Lung (tissue), 12 donors: ENCODE measurements around the gene UBE2E1. TPM values are rescaled to one million over a fixed set of nuclear protein-coding genes. Genes with fewer than 3 reads are reported as not detected.

Source experiments
- ATAC-seq: fragments of 200-7000 bp; cut with Tn5 transposase; one replicate; pipeline ENCODE4 v1.9.1; 2020; ENCODE audit warnings: moderate number of reproducible peaks; ENCODE audit not compliant: insufficient read depth, low FRiP score
- DNase-seq, 3 donors: peaks; one replicate each; pipeline ENCODE4 v3.0.0-alpha.2; 2013 to 2017
- H3K27ac ChIP-seq, 2 donors: one replicate each; pipeline ENCODE4 v1.5.1; 2013; ENCODE audit warnings: mild to moderate bottlenecking in 2 of 2, moderate library complexity in 2 of 2, control low read depth in 1 of 2, inconsistent platforms in 1 of 2, low read depth in 1 of 2, low read length in 1 of 2
- H3K27me3 ChIP-seq, 3 donors: one replicate each; pipeline ENCODE4 v1.5.1; 2013; ENCODE audit warnings: low read length in 2 of 3; ENCODE audit not compliant: control insufficient read depth in 3 of 3, insufficient read depth in 3 of 3
- H3K36me3 ChIP-seq, 4 donors: one replicate each; pipeline ENCODE4 v1.5.1; 2013; ENCODE audit warnings: low read length in 4 of 4, mild to moderate bottlenecking in 1 of 4, moderate library complexity in 1 of 4; ENCODE audit not compliant: control insufficient read depth in 4 of 4, insufficient read depth in 4 of 4
- H3K4me1 ChIP-seq, 5 donors: one replicate each; pipeline ENCODE4 v1.5.1; 2013; ENCODE audit warnings: low read length in 5 of 5, mild to moderate bottlenecking in 2 of 5, moderate library complexity in 1 of 5; ENCODE audit not compliant: control insufficient read depth in 5 of 5, insufficient read depth in 5 of 5
- H3K4me3 ChIP-seq: one replicate; pipeline ENCODE4 v1.5.1; 2013; ENCODE audit warnings: mild to moderate bottlenecking, control low read depth, moderate library complexity
- H3K9ac ChIP-seq, 2 donors: one replicate each; pipeline ENCODE4 v1.5.1; 2013; ENCODE audit warnings: low read length in 2 of 2, control low read depth in 1 of 2; ENCODE audit not compliant: insufficient read depth in 1 of 2
- H3K9me3 ChIP-seq, 4 donors: one replicate each; pipeline ENCODE4 v1.5.1; 2013; ENCODE audit warnings: low read length in 3 of 4, mild to moderate bottlenecking in 1 of 4, moderate library complexity in 1 of 4; ENCODE audit not compliant: control insufficient read depth in 4 of 4, insufficient read depth in 3 of 4
- WGBS, 2 donors: extraction: QIAGEN DNeasy Blood & Tissue Kit; methylation state at CpG; one replicate each; pipeline ENCODE4 v1.1.7; 2013; 5-methylcytosine and 5-hydroxymethylcytosine counted together
- polyA plus RNA-seq, 2 donors: library from polyadenylated mRNA; stranded (reverse); fragments of 200-250 nt; gene quantifications; one replicate each; pipeline ENCODE4 v1.2.1, GENCODE V29; 2013
- total RNA-seq, 2 donors: library from RNA; depleted of rRNA in 1 of 2; stranded (reverse); fragments of >200 nt in 1 of 2; gene quantifications; one replicate each; pipeline ENCODE4 v1.2.1, GENCODE V29; 2014 to 2021
- TF ChIP-seq, protein P1 (sequence below): IDR thresholded peaks from 2 replicates; pipeline ENCODE4 v1.5.1; 2012; ENCODE audit warnings: mild to moderate bottlenecking; ENCODE audit errors: control extremely low read depth, extremely low read depth
- donor health status: control.
- donor health status: control.
- donor health status: Bipolar disorder and iron deficiency.
- donor health status: healthy.
- donor health status: DM: yes; HTN: yes; CAD: no.

The UBE2E1 gene
- total and polyA plus RNA-seq, 4 donors, result 74.1 to 156 (median 87.6) TPM

DNA sequence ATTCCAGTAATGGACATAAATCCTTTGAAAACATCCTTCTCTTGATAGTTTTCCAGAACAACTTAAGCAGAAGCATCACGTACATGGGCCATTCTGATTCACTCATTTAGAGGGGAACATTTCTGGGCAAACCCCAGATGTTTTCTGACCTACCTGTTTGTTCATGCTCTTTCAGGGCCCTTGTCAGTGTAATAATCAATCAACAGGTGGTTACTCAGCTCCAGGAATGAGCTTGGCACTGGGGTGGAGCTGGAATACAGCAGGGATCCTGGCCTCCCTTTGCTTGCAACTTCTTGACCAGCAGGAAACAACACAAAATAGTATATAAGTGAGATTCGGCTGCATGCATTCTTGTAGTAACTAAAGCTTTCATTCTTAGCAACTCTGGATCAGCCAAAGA lies 9.2 kb upstream of the UBE2E1 start:
- Histone ChIP-seq H3K4me3 (no peak overlapping the region), H3K36me3 (no peaks in the 10 kb centered on the region), H3K27ac (no peak overlapping the region), H3K9me3 (no peaks in the 10 kb centered on the region), H3K9ac (no peak overlapping the region), H3K4me1 (no peaks in the 10 kb centered on the region), H3K27me3 (no peaks in the 10 kb centered on the region)
- 73 to 88% methylated on average over 2 of the region's 2 CpGs for WGBS, 2 donors
- TF ChIP-seq, protein P1, sequence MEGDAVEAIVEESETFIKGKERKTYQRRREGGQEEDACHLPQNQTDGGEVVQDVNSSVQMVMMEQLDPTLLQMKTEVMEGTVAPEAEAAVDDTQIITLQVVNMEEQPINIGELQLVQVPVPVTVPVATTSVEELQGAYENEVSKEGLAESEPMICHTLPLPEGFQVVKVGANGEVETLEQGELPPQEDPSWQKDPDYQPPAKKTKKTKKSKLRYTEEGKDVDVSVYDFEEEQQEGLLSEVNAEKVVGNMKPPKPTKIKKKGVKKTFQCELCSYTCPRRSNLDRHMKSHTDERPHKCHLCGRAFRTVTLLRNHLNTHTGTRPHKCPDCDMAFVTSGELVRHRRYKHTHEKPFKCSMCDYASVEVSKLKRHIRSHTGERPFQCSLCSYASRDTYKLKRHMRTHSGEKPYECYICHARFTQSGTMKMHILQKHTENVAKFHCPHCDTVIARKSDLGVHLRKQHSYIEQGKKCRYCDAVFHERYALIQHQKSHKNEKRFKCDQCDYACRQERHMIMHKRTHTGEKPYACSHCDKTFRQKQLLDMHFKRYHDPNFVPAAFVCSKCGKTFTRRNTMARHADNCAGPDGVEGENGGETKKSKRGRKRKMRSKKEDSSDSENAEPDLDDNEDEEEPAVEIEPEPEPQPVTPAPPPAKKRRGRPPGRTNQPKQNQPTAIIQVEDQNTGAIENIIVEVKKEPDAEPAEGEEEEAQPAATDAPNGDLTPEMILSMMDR, result no peak
- ATAC-seq (no peak), DNase-seq (no peak)

DNA sequence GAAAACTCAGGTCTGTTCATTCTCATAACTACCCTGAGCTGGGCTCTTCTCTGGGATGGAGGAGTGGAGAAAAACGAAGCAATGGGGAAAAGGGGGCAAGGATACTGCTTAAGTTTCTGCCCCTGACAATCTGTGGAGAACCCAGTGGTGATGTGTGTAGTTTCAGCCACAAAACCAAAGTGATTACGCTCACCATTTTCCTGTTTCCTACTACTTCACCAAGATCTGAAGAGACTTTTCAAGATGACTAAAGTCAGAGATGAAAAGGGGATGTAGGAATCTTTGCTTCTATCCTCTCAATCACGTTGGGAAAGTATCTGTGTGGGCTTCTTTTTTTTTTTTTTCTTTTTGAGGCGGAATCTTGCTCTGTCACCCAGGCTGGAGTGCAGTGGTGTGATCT lies 8.3 kb upstream of the UBE2E1 start:
- Histone ChIP-seq H3K4me1 (no peaks in the 10 kb centered on the region), H3K4me3 (no peak overlapping the region), H3K27ac (no peak overlapping the region), H3K9me3 (no peaks in the 10 kb centered on the region), H3K27me3 (no peaks in the 10 kb centered on the region), H3K36me3 (no peaks in the 10 kb centered on the region), H3K9ac (no peak overlapping the region)
- DNase-seq (no peak), ATAC-seq (no peak)
- TF ChIP-seq, protein P1, result no peak
- WGBS, 2 donors, result 51 to 76% methylated on average over 4 of the region's 4 CpGs

DNA sequence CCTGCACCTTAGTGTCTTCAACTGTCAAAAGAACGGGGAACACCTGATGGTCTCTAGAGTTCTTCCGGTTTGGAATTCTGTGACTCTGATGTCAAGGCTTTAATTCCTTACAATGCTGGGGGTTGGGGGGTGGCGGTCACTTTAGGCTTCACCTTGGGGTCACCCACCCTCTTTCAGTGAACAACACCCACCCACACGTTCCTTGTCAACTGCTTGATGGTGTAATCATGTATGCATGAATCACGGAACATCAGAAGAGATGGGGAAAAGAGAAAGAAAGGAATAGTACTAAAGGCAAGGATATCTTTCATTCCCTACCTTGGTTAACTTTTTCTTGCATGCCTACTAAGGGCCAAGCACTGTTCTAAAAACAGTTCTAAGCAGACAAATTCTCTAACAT lies 7.3 kb upstream of the UBE2E1 start:
- no peaks in the 10 kb centered on the region for H3K27me3 ChIP-seq
- no peaks in the 10 kb centered on the region for H3K9me3 ChIP-seq
- ATAC-seq, result no peak
- no peak overlapping the region for H3K27ac ChIP-seq
- H3K9ac ChIP-seq, result no peak overlapping the region
- DNase-seq, result no peak
- H3K4me1 ChIP-seq, result no peaks in the 10 kb centered on the region
- TF ChIP-seq, protein P1, result no peak
- no peak overlapping the region for H3K4me3 ChIP-seq
- H3K36me3 ChIP-seq, result no peaks in the 10 kb centered on the region
- 91 to 95% methylated on average over 5 of the region's 5 CpGs for WGBS, 2 donors

DNA sequence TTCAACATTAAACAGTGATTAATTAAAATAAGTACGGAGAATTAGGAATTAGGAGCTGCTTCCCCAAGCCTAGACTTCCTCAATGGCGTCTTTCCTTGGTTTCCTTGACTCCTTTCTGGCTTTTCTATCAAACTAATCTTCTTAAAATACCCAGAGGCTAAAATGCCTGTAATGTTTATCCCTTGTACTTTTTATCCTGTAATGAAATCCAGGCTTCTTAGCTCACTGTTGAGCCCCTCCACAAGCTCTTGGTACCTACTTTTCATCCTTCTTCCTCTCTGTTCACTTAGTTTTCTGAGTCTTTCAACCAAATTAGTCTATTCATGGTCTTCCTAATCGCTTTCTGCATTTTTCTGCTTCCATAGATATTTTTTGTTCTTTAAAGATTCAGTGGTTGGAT lies 6.9 kb upstream of the UBE2E1 start:
- no peak for DNase-seq
- TF ChIP-seq, protein P1, result no peak
- Histone ChIP-seq H3K27ac (no peak overlapping the region), H3K4me3 (no peak overlapping the region), H3K36me3 (no peaks in the 10 kb centered on the region), H3K27me3 (no peaks in the 10 kb centered on the region), H3K4me1 (no peaks in the 10 kb centered on the region), H3K9ac (no peak overlapping the region), H3K9me3 (no peaks in the 10 kb centered on the region)
- ATAC-seq, result no peak
- WGBS, 2 donors, result 91% methylated on average over 3 of the region's 3 CpGs
